HCT116 (cell line): ENCODE results near the gene STEAP1. TPM values are rescaled to one million over a fixed set of nuclear protein-coding genes. Genes with fewer than 3 reads are reported as not detected.
A peak's percentile ranks its signal among the peaks of the same experiment; 100 is the strongest.
"Not testable (repeated sequence)": the region's sequence is repeated elsewhere in the genome, so short reads cannot be mapped to it uniquely, and the experiment has no call there.

Experiments
- ATAC-seq: fragments of 200-7000 bp; cut with Tn5 transposase; 2 replicates; pipeline ENCODE4 v1.9.1; 2020; ENCODE audit warnings: mild to moderate bottlenecking, moderate library complexity
- BruUV-seq: library from RNA; stranded (reverse); fragments of 400-500 nt; replicated peaks from 2 replicates; lab custom pipeline; 2021; lab: Mats Ljungman, UMichigan
- CTCF ChIA-PET: fragments of 300-600 bp; sonication (Branson Sonifier 250); formaldehyde crosslinking; loops from one replicate; lab custom pipeline; 2021; ENCODE audit warnings: antibody characterized with exemption; lab: Charles Lee
- POLR2A ChIA-PET: fragments of 300-600, 350-600 bp; sonication (Branson Sonifier 250); formaldehyde crosslinking; loops from one replicate; lab custom pipeline; 2021; ENCODE audit warnings: antibody characterized with exemption; lab: Charles Lee
- RAD21 ChIA-PET, 2 experiments: fragments of 300-600 bp; sonication (Branson Sonifier 250); formaldehyde crosslinking; loops; one replicate each; lab custom pipeline; 2023; ENCODE audit warnings: low total read pairs in 2 of 2; ENCODE audit not compliant: uncharacterized antibody in 2 of 2, unreplicated experiment in 2 of 2, low non-redundant PET in 1 of 2; lab: Charles Lee
- DNase-seq: peaks from one replicate; pipeline ENCODE4 v3.0.0-alpha.2; 2010; ENCODE audit warnings: low read depth, low spot score
- H2AFZ ChIP-seq: fragments of 200-600 bp; shearing (Covaris generic), sonication (generic); 2 replicates; pipeline ENCODE4 v1.6.1; 2017; ENCODE audit warnings: low read depth, mixed run types, mixed read lengths, antibody characterized with exemption, low read length; ENCODE audit not compliant: poor library complexity, severe bottlenecking
- H3K27ac ChIP-seq: 2 replicates; pipeline ENCODE4 v1.5.1; 2012; ENCODE audit warnings: low read depth, low read length
- H3K27me3 ChIP-seq: fragments of 200-600 bp; sonication (generic); 2 replicates; pipeline ENCODE4 v1.6.1; 2016; ENCODE audit warnings: mixed run types, low read length, mixed read lengths; ENCODE audit not compliant: insufficient read depth
- H3K36me3 ChIP-seq, 2 experiments: fragments of 200-500 bp in 1 of 2; fragments of 200-600 bp in 1 of 2; sonication (Bioruptor generic) in 1 of 2; sonication (generic) in 1 of 2; 2 replicates each; pipeline versions ENCODE4 v1.5.1 to v1.6.1; 2014 to 2016; ENCODE audit warnings: low read length in 2 of 2, inconsistent platforms in 1 of 2, mixed read lengths in 1 of 2, mixed run types in 1 of 2; ENCODE audit not compliant: insufficient read depth in 2 of 2, control insufficient read depth in 1 of 2
- H3K4me1 ChIP-seq, 2 experiments: fragments of 200-600 bp in 1 of 2; sonication (generic) in 1 of 2; 2 replicates each; pipeline versions ENCODE4 v1.5.1 to v1.6.1; 2012 to 2017; ENCODE audit warnings: low read length in 2 of 2, inconsistent platforms in 1 of 2, mild to moderate bottlenecking in 1 of 2, mixed read lengths in 1 of 2, mixed run types in 1 of 2, moderate library complexity in 1 of 2; ENCODE audit not compliant: insufficient read depth in 2 of 2, control insufficient read depth in 1 of 2
- H3K4me2 ChIP-seq: fragments of 200-600 bp; sonication (generic); 2 replicates; pipeline ENCODE4 v1.6.1; 2017; ENCODE audit warnings: mixed run types, low read length, mixed read lengths
- H3K4me3 ChIP-seq, 2 experiments: fragments of 200-600 bp in 1 of 2; sonication (generic) in 1 of 2; replicated peaks in 1 of 2; 2 replicates each; pipeline ENCODE4 v1.5.1; 2011 to 2016; ENCODE audit warnings: low read length in 2 of 2, control low read depth in 1 of 2, low read depth in 1 of 2, mild to moderate bottlenecking in 1 of 2, mixed read lengths in 1 of 2, mixed run types in 1 of 2
- H3K79me2 ChIP-seq: fragments of 200-600 bp; sonication (generic); 2 replicates; pipeline ENCODE4 v1.6.1; 2017; ENCODE audit warnings: mild to moderate bottlenecking, mixed run types, low read length, moderate library complexity, mixed read lengths; ENCODE audit not compliant: insufficient read depth
- H3K9ac ChIP-seq: fragments of 200-600 bp; sonication (generic); 2 replicates; pipeline ENCODE4 v1.6.1; 2016; ENCODE audit warnings: low read length, mixed read lengths
- H3K9me2 ChIP-seq: fragments of 200-600 bp; sonication (generic), shearing (Covaris generic); 2 replicates; pipeline ENCODE4 v1.6.1; 2017; ENCODE audit warnings: mixed run types, mild to moderate bottlenecking, moderate library complexity; ENCODE audit not compliant: insufficient read depth
- H3K9me3 ChIP-seq, 2 experiments: fragments of 200-500 bp in 1 of 2; fragments of 200-600 bp in 1 of 2; sonication (Bioruptor generic) in 1 of 2; sonication (generic) in 1 of 2; 2 replicates each; pipeline ENCODE4 v1.6.1; 2014 to 2017; ENCODE audit warnings: low read length in 2 of 2, mixed read lengths in 2 of 2, inconsistent platforms in 1 of 2, low read depth in 1 of 2, mild to moderate bottlenecking in 1 of 2, mixed run types in 1 of 2, moderate library complexity in 1 of 2; ENCODE audit not compliant: control insufficient read depth in 1 of 2, insufficient read depth in 1 of 2
- H4K20me1 ChIP-seq: fragments of 200-600 bp; sonication (generic), shearing (Covaris generic); 2 replicates; pipeline ENCODE4 v1.6.1; 2017; ENCODE audit warnings: mixed run types, mild to moderate bottlenecking, moderate library complexity; ENCODE audit not compliant: insufficient read depth
- FOSL1 ChIP-seq: IDR thresholded peaks from 2 replicates; pipeline ENCODE4 v1.6.1; 2012; ENCODE audit warnings: low read depth
- JUND ChIP-seq: IDR thresholded peaks from 2 replicates; pipeline ENCODE4 v1.6.1; 2012
- intact Hi-C: fragments of 100-400 bp; cut with micrococcal nuclease; formaldehyde crosslinking; loops from 2 replicates; pipeline ENCODE4 v1.10.0; 2022
- total RNA-seq: library from RNA; stranded (reverse); gene quantifications from one replicate; pipeline ENCODE4 v1.2.1, GENCODE V29; 2021; ENCODE audit not compliant: unreplicated experiment

The STEAP1 gene
- total RNA-seq, 1 experiment from 2014 or later = 18.8 TPM

DNA sequence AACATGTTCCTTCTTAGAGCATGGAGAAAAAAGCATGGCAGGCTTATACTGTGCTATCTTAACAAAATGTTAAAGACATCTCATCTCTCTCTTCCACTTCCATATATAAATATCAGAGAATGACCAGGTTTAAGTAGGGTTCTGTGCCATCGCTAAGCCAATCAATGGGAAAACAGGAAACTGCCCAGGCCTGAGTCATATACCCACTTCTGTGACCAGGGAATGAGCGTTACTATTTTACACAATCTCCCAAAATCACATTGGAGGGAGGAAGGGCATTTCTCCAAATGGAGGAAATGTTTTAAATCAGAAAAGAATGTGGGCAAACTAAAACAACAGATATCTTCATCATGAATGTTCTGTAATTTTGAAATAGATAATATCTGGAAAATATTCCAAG, 3.1 kb downstream of the STEAP1 start:
- peaks cover 0 to 38% of the 10 kb centered on the region in 2 experiments; a peak in 2 of 4 replicates for H3K4me1 ChIP-seq
- H3K9me3 ChIP-seq, ATAC-seq, H3K36me3 ChIP-seq, H3K27ac ChIP-seq, H4K20me1 ChIP-seq, CTCF ChIA-PET, H3K27me3 ChIP-seq, BruUV-seq, RAD21 ChIA-PET, H3K9ac ChIP-seq, H2AFZ ChIP-seq, DNase-seq, H3K79me2 ChIP-seq, H3K9me2 ChIP-seq, POLR2A ChIA-PET: not testable (repeated sequence)
- H3K4me3 ChIP-seq = peak overlapping the region in 1 of 2 experiments; percentile 26; a peak in 2 of 4 replicates
- intact Hi-C loops = loop anchor here (5.0 kb wide), 1 partner anchor 55 kb away; the partner anchor contains the start of gene STEAP2
- peak overlapping the region; percentile 59 for H3K4me2 ChIP-seq
- TF ChIP-seq FOSL1 (peak; percentile 17; the same call in 1 of the 2 replicates), JUND (peak; percentile 32; the same call in 1 of the 2 replicates)

DNA sequence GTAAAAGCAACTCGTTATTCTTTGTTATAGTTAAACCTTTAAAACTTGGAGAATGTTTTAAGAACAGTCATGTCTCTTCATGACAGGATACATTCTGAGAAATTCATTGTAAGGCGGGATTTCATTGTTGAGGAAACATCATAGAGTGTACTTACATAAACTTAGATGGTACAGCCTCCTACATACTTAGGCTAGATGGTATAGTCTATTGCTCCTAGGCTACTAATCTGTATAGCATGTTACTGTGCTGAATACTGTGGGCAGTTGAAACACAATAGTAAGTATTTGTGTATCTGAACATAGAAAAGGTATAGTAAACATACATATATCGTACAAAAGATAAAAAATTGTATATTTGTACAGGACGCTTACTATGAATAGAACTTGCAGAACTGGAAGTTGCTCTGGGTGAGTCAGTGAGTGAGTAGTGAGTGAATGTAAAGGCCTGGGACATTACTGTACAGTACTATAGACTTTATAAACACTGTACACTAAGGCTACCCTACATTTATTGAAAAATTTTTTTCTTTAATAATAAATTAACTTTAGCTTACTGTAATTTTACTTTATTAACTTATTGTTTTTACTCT, 3.6 kb downstream of the STEAP1 start:
- POLR2A ChIA-PET, H3K9me3 ChIP-seq, H4K20me1 ChIP-seq, DNase-seq, H3K27me3 ChIP-seq, H2AFZ ChIP-seq, H3K36me3 ChIP-seq, H3K9me2 ChIP-seq, BruUV-seq, H3K9ac ChIP-seq, RAD21 ChIA-PET, ATAC-seq, H3K79me2 ChIP-seq: not testable (repeated sequence)
- CTCF ChIA-PET = interaction anchor here (0.9 kb wide), 1 partner anchor 53 kb away, joined by 3 read pairs; the partner anchor contains the start of gene STEAP2
- Histone ChIP-seq H3K4me2 (peak overlapping the region; percentile 59), H3K4me1 (peaks cover 0 to 38% of the 10 kb centered on the region in 2 experiments; a peak in 2 of 4 replicates), H3K4me3 (peak overlapping the region in 1 of 2 experiments; percentile 26; a peak in 1 of 4 replicates)
- intact Hi-C loops = loop anchor here (5.0 kb wide), 1 partner anchor 54 kb away; the partner anchor contains the start of gene STEAP2
- peak; percentile 62; the same call in 1 of the 2 replicates for TF ChIP-seq JUND
- peak; percentile 64; the same call in 1 of the 2 replicates for TF ChIP-seq FOSL1
- TF ChIP-seq, all 23 proteins: peak for 2; not testable (repeated sequence) for 21
- not testable (repeated sequence) for H3K27ac ChIP-seq
